SK-N-DZ (cell line): ENCODE data around the gene PIK3R2.
A peak's percentile ranks its signal among the peaks of the same experiment; 100 is the strongest.

ENCODE experiments used
- DNase-seq: peaks from one replicate; pipeline ENCODE4 v3.0.0-alpha.2; 2015; ENCODE audit warnings: low spot score

The PIK3R2 gene

GRCh38 chr19:18171605-18172327, 18.8 kb downstream of the PIK3R2 start:
- no peak for DNase-seq

DNA sequence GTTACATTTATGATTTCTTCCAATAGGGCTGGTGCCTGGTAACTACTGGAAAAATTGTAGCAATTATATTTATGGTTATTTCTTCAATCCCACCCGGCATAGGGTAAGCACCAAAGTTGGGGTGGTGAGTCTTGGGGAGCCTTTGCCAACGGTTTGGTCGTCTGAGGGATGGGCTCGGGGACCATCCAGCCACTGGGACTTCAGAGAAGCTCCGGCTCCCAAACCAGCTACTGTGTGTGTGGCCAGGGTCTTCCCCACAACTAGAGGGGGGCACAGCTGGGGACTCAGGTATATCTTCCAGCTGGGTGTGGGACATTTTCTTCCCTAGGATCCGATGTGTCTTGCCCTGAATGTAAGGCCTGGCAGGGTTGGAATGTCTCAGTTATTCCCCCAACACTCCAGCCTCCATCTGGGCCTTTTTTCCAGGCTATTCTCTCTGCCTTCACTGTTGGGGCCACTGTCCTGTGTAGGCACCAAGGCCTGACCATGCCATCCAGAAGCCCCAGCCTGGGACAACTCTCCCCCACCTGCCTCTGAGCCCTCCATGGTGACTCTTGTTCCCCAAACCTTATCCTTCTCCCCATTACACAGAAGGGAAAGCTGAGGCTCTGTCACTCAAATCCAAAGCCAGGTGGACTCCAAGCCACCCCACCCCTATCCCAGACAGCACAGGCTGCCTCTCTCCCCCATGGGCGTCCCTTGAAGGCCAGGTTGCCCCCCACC, 19.5 kb downstream of the PIK3R2 start:
- no peak for DNase-seq

GRCh38 chr19:18173054-18173571, 20.1 kb downstream of the PIK3R2 start:
- no peak for DNase-seq

GRCh38 chr19:18173572-18174288, 20.8 kb downstream of the PIK3R2 start, which contains the start of gene IFI30:
TSS of gene IFI30 (plus strand) at chr19:18173813. CDS start at chr19:18173842, 29 bp downstream.
- DNase-seq, result no peak

DNA sequence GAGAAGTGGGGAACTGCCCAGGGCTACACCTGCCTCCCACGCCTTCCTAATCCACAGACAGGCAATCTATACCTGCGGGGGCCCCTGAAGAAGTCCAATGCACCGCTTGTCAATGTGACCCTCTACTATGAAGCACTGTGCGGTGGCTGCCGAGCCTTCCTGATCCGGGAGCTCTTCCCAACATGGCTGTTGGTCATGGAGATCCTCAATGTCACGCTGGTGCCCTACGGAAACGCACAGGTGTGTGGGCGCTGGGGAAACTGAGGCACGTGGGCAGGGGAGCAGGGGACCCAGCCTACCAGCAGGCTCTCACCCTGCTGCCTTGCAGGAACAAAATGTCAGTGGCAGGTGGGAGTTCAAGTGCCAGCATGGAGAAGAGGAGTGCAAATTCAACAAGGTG, 22.0 kb downstream of the PIK3R2 start:
- no peak for DNase-seq

DNA sequence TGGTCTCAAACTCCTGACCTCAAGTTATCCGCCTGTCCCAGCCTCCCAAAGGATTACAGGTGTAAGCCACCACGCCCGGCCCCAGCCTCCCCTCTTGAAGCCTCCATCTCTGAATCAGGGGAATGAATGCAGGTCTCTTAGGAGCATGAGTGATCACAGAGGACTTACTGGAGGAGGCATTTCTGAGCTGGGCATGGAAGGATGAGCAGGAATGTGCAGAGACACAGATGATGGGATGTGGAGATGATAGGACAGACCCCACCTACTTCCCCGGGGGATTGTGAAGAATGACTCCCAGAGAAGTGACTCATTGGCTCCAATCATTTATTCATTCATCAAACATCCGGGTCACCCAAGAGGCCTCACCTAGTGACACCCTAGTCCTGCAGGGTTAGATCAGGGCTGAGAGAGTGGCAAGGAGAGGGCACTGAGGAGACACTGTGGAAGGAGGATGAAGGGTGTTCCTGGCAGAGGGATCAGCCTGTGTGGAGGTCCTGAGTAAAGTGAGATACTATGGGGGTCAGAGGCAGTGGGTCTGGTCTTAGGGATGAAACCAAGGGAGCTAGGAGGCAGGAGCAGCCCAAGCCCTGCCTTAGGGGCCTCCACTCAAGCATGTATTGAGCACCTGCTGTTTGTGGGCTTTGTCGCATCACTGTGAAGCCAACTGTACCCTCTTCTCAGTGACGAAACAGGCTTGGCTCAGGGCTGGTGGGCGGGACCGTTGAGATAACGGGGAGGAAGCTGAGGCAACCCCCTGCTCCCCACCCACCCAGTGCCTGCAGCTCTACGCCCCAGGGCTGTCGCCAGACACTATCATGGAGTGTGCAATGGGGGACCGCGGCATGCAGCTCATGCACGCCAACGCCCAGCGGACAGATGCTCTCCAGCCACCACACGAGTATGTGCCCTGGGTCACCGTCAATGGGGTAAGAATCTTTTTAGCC, 23.7 kb downstream of the PIK3R2 start:
- DNase-seq, result no peak

DNA sequence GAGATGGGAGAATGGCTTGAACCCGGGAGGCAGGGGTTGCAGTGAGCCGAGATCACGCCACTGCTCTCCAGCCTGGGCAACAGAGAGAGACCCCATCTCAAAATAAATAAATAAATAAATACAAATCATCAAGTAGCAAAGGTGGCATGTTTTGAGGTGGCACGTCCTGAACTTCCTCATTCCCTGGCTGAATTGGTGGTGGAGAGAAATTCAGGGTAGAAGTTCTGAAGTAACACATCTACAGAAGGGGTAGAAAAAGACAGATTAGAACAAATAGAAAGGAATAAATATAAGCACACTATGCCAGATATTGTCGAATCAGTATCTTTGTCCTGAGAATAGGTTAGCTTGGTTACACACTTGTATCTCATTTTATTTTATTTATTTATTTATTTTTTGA, 27.0 kb downstream of the PIK3R2 start:
- DNase-seq, result no peak

GRCh38 chr19:18183529-18183928, 30.6 kb downstream of the PIK3R2 start:
- DNase-seq, result no peak

- DNase-seq, result no peak
These were observed 32.6 kb downstream of the PIK3R2 start for GRCh38 chr19:18185538-18185937.

DNA sequence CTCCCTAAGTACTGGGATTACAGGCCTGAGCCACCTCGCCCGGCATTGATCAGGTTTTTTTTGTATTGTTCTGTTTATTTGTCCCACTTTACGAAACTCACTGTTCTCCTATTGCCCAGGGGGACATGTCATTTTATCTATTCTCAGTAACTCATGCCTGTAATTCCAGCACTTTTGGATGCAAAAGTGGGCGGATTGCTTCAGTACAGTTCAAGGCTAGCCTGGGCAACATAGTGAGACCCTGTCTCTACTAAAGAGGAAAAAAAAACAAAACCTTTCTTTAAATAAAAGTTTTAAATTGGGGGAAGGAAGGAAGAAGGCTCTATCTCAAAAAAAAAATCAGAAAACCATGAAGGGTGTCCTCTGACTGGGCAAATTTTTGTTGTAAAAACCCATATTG, 37.3 kb downstream of the PIK3R2 start:
- DNase-seq, result no peak

GRCh38 chr19:18191640-18192062, 38.7 kb downstream of the PIK3R2 start:
- no peak for DNase-seq

DNA sequence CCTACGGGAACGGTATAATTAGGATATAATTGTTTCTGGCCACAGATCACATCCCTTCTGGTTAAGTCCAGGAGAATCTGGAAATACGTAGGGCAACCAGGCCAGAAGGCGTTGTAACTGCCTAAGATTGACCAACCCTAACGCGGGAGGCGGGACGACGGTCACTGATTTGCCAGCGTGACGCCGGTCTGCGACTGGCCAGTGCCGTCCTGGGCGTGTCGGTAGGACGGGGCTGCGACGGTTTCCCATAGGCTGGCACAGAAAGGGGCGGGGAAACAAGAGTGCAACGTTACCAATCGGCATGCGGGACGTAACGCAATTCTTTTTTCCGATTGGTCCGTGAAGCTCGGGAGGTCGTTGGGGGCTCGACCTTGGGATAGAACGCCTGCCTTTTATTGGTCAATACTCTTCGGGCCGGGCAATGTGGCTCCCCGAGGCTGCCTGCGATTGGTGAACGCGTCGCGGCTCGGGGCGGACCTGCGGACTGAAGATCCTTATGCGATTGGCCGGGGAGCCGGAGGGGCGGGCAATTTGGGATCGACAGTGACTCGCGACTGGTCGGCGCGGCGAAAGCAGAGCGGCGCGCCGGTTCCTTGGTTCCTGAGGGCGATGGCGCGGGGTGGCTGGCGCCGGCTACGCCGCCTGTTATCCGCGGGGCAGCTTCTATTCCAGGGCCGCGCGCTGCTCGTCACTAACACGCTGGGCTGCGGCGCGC, 39.9 kb downstream of the PIK3R2 start, which contains the start of gene MPV17L2:
Gene MPV17L2, plus strand, starts transcription at position 546 of the 715 bp plus-strand sequence. Its CDS starts 64 bp downstream, at position 610.
- DNase-seq, result peak; percentile 99

- DNase-seq, result no peak
These were observed 40.6 kb downstream of the PIK3R2 start for GRCh38 chr19:18193388-18194180.

- DNase-seq, result no peak
These were observed 41.2 kb downstream of the PIK3R2 start for GRCh38 chr19:18194181-18194530.

DNA sequence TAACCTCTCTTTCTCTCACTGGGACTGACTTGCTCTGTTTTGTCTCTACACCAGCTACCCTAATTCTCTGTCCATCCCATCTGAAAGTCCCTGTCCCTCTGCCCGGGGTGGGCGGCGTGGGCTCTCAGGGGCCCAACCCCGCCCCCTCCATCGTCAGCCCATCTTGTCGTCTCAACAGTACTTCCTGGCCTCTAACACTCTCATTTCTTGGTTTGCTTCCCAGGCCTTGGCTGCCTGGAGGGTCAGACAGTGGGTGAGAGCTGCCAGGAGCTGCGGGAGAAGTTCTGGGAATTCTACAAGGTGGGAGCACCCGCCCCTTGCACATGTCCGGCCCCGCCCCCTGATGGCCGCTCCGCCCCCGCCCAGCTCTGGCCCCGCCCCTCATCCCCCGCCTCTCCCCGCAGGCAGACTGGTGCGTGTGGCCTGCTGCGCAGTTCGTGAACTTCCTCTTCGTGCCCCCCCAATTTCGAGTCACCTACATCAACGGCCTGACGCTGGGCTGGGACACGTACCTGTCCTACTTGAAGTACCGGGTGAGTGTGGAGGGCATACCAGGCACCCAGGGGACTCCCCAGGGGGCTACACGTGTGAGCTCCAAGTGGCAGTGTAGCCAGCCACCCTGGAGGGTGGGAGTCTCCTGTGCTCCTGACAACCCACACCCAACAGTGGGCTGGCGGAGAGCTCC, 41.7 kb downstream of the PIK3R2 start:
- no peak for DNase-seq

- no peak for DNase-seq
These were observed 43.5 kb downstream of the PIK3R2 start for GRCh38 chr19:18196511-18196845.

DNA sequence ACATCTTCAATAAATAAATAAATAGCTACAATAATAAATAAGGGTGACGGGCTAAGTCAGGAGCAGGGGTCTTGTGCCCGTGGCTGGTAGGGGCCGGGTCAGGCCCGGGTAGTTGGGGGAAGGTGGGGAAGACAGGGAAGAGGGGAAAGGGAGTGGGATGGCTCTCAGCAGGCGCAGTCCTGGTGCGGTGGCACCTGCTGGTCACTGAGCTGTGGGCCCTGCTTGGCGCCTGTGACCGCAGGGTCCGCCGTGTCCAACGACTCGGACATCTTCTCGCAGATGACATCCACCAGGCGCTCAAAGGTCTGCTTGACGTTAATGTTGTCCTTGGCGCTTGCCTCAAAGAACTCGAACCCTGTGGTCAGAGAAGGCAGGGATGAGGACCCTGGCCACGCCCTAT, 44.3 kb downstream of the PIK3R2 start:
- DNase-seq, result no peak

DNA sequence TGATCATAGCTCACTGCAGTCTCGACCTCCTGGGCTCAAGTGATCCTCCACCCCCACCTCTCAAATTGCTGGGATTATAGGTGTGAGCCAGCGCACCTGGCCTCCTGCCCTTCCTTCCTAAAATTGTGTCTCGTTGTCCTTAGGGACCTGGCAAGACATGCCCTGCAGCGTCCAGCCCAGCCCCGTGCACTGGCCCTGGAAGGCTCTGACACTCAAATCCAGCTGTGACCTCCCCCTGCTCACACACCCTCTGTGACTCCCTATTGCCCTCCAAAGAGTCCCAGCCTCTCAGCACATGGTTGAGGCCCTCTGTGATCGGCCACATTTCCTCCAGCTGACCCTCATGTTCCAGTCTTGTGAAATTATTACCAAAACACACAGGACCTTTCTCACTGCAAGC, 45.0 kb downstream of the PIK3R2 start:
- DNase-seq, result no peak

DNA sequence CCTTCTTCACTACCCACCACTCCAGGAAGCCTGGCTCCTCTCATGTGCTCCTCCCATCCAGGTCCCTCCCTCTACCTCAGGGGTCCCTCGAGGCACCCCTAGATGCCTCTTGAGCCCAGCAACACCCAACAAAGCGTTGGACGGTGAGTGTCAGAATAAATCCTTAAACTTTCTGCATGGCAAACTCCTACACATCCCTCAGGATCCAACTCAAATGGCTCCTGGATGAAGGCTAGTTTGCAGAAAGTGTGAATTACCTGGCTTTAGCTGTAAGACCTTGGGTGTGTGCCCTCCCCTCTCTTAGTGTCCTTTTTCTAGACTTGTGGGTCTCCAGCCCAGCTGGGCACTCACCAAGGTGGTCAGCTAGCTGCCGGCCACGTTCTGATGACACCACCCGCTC, 45.4 kb downstream of the PIK3R2 start:
- no peak for DNase-seq
